GM21367 (cell line): ENCODE results near the gene NHLRC4.

Experiments
- ATAC-seq: cut with Tn5 transposase; IDR thresholded peaks from one replicate; pipeline ENCODE4 v1.9.1; 2021; ENCODE audit not compliant: unreplicated experiment

NHLRC4 gene

GRCh38 chr16:582614-583331, 16.0 kb downstream of the NHLRC4 start:
- no peak for ATAC-seq

DNA sequence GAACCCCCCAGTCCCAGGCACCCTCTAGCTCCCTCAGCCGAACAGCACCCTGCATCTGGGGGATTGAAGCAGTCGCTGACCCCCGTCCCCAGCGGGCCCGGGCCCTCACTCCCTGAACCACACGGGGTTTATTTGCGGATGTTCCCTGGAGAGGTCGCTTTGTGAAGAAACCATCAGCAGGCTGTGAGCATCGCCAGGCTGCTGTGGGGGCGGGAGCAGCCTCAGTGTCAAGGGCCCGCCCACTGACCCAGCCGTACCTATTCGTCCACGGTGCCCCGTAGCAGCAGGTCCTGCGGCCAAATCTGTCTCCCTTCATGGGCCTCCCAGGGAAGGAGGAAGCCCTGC, 16.6 kb downstream of the NHLRC4 start:
- no peak for ATAC-seq

DNA sequence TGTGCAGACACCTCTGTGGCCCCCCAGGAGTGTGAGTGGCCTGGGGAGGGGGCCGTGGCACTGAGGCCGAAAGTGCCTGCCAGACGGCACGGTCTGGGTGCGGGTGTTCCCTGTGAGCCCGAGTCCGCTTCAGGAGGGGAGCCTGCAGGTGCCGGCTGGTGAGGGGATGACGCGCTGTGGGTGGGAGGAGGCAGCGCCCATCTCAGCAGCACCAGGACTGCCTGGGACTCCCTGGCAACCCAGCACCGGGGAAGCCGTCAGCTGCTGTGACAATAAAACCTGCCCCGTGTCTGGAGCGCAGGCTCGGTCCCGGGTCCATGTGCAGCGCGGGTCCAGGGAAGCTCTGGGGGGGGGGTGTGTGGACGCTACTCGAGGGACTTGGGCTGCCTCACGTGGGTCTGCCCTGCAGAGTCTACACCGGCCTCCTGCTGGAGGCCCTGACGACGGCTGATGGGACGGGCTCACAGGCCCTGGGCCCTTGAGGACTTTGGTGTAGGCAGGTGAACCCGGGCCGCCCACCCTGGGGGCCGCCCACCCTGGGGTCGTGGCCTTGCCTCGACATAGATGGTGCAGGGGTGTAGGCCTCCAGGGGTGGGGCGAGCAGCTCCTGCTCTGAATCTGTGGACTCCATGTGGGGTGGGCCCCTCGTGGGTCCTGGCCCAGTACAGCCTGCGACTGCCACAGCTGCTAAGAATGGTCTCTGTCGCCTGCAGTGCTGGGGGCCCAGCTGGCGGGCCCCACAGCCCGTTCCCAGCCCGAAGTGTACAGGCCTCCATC, 17.2 kb downstream of the NHLRC4 start:
- ATAC-seq: no peak

GRCh38 chr16:585351-585750, 18.5 kb downstream of the NHLRC4 start:
- ATAC-seq: no peak

DNA sequence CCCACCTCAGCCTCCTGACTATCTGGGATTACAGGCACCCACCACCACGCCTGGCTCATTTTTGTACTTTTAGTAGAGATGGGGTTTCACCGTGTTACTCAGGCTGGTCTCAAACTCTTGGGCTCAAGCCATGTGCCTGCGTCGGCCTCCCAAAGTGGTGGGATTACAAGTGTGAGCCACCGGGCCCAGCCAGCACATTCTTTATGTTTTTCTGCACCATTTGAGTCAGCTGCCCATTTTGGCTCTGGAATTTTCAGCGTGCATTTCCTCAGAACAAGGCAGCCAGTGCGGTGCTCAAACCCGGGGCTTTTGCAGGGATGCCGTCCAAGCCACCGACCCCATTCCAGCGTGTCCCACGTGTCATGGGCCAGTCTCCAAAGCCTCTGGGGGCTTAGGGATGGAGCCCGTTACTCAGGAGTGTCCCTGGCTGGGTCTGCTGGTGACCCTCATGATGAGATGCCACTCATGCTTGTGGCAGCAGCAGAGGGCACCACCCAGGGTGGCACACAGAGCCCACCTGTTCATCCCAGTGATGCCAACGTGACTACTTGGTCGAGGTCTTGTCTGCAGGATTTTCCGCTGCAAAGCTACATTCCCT, 19.3 kb downstream of the NHLRC4 start:
- no peak for ATAC-seq

GRCh38 chr16:586645-587590, 20.1 kb downstream of the NHLRC4 start:
- no peak for ATAC-seq

DNA sequence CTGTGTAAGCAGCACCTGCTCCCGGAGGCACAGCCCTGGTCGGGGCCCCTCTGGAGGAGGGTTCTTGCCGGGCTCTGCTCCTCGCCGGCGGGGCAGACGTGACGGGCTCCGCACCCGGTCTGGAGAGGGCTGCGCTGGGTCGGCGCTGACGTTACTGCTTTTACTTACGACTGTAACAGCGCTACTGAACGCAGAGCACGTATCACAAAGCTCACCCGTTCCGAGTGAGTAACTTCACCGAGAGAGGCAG, 21.8 kb downstream of the NHLRC4 start:
- no peak for ATAC-seq

- peak; percentile 54 for ATAC-seq
Observed at GRCh38 chr16:588889-589657, 22.3 kb downstream of the NHLRC4 start.

GRCh38 chr16:589658-590187, 22.9 kb downstream of the NHLRC4 start, which contains the start of gene RAB40C:
Gene RAB40C (plus strand): TSS chr16:590066. CDS start chr16:590292, 226 bp downstream.
- ATAC-seq: peak; percentile 50

- ATAC-seq: no peak
Observed at GRCh38 chr16:590188-590814, 23.5 kb downstream of the NHLRC4 start.

GRCh38 chr16:590815-591200, 24.0 kb downstream of the NHLRC4 start:
- ATAC-seq: no peak

- no peak for ATAC-seq
Observed at GRCh38 chr16:591231-591630, 24.4 kb downstream of the NHLRC4 start.

- ATAC-seq: no peak
Observed at GRCh38 chr16:591892-592517, 25.2 kb downstream of the NHLRC4 start.

DNA sequence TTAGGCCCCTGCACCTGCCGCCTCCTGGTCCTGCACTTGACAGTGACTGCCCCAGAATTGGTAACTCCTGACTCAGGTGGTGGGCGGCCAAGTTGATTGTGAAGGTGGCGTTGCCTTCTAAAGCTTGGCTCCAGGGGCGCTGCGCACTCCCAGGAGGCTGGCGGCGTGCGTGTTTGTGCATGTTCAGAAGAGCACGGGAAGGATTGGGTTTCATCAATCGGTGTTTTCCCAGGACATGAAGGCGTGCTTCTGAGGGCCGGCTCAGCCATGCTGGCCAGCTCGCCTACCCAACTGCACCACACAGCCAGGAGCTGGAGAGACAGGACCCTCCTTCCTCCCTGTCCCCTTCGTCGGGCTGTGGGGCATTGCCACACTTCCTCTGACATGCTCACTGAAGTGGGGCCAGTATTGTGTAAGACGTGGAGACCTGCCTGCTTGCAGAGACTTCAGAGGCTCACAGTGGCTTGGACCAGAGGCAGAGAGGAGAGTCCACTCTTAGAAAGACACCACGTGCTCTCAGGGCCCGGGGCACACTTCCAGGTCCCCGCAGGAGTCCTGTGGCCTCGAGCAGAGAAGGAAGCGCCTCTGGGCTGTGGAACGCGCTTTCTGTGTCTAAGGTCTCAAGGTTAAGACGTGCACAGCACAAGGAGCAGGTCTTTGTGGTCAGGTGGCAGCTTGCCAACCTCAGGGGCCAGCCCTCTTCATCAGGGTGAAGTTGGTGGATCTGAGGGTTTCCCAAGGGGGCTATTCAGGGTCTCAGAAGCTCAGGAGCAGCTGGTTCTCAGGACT, 25.9 kb downstream of the NHLRC4 start:
- no peak for ATAC-seq

- ATAC-seq: no peak
Observed at GRCh38 chr16:593406-593805, 26.6 kb downstream of the NHLRC4 start.

DNA sequence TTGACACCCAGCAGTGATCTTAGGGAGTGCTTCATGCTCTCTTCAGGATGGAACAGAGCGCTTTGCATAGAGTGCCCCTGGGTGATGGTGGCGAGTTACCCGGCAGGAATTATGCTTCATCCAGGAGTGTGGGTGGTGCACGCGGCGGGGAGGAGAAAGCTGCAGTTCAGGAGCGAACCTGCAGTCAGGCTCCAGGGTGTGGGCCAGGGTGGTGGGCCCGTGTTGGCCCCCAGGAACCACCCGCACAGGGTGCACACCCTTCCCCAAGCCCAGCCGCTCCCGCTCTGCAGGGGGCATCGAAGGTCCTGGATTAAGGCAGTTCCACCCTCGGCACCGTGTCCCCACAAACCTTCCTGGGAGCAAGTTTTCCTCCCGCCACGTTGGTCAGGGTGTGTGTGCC, 27.0 kb downstream of the NHLRC4 start:
- ATAC-seq: no peak

DNA sequence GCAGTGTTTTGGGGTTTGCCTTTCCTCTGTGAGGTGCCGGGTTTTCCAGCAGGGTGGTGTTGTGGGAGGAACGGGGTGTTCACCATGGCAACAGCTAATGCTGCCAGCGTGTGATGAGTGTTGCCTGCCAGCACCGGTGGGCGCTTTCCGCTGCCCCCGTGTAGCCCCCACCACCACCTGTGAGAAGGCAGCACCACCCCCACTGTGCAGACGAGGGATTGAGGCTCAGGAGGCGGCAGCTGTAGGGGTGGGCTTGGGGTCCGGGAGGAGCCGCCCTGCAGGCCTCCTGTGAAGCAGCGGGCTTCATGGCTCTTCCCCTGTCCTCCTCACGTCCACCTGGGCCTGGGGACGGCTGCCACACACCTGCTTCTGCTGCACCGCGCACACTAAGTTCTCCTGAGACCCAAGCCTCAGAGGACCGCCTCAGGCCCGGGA, 28.3 kb downstream of the NHLRC4 start:
- ATAC-seq: no peak

DNA sequence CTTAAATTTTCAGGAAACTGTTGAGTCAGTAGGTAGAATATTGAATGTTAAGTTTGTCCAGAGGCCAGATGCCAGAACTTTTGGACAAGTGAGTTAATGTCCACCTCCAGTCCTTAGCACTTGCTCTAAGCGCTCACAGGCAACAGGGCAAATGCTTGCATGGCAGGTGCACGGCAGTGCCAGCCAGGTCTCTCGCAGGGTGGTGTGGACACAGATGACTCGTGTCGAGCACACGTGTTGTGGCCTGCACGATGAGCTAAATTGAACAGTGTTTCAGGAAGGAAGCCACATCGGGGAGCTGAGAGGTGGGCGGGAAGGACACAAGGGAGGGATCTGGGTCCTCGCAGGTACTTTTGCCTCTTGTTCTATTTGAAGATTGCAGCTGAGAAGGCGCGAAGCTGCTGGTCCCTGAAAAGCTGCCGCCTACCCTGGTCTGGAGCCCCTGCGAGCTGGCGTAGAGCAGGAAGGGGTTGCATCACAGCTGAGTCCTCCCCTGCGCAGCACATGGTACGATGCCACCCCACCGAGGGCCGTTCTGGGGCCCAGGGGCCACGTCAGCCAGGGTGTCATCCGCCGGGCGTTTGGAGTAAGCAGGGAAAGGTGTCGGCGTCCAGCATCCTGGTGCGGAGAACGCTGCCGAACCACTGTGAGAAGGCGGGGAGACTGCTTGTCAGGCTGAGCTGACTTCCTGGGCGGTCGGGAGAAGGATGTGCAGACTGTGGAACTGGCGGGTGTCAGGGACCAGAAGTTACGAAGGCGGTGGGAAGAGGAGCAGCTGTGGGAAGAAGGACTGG, 29.3 kb downstream of the NHLRC4 start:
- no peak for ATAC-seq
